HG03064 (cell line): Measurements from ENCODE around the gene GJA5.

Source experiments
- ATAC-seq: cut with Tn5 transposase; IDR thresholded peaks from one replicate; pipeline ENCODE4 v1.9.1; 2021; ENCODE audit warnings: low read depth; ENCODE audit not compliant: unreplicated experiment

Gene GJA5

GRCh38 chr1:147768101-147768500 lies 7.7 kb upstream of the GJA5 start:
- ATAC-seq, result no peak

- ATAC-seq, result no peak
Observed at GRCh38 chr1:147762233-147763024, 2.0 kb upstream of the GJA5 start.

GRCh38 chr1:147758379-147759100 lies 1.9 kb downstream of the GJA5 start:
- no peak for ATAC-seq

GRCh38 chr1:147757015-147757990 lies 3.1 kb downstream of the GJA5 start:
- no peak for ATAC-seq

- ATAC-seq, result no peak
Observed at GRCh38 chr1:147756341-147756740, 4.1 kb downstream of the GJA5 start.

GRCh38 chr1:147754661-147755060 lies 5.7 kb downstream of the GJA5 start:
- ATAC-seq, result no peak

- no peak for ATAC-seq
Observed at GRCh38 chr1:147753081-147753480, 7.3 kb downstream of the GJA5 start.

GRCh38 chr1:147752511-147752910 lies 7.9 kb downstream of the GJA5 start:
- no peak for ATAC-seq

GRCh38 chr1:147751346-147751745 lies 9.1 kb downstream of the GJA5 start:
- ATAC-seq, result no peak

- no peak for ATAC-seq
Observed at GRCh38 chr1:147750618-147751217, 9.7 kb downstream of the GJA5 start.

- ATAC-seq, result no peak
Observed at GRCh38 chr1:147749792-147750191, 10.6 kb downstream of the GJA5 start.

- no peak for ATAC-seq
Observed at GRCh38 chr1:147748676-147749350, 11.6 kb downstream of the GJA5 start.

- ATAC-seq, result no peak
Observed at GRCh38 chr1:147747966-147748365, 12.4 kb downstream of the GJA5 start.

GRCh38 chr1:147745271-147745670 lies 15.1 kb downstream of the GJA5 start:
- no peak for ATAC-seq

GRCh38 chr1:147741065-147741464 lies 19.3 kb downstream of the GJA5 start:
- no peak for ATAC-seq

- no peak for ATAC-seq
Observed at GRCh38 chr1:147740391-147740790, 20.0 kb downstream of the GJA5 start.

- no peak for ATAC-seq
Observed at GRCh38 chr1:147738739-147739476, 21.5 kb downstream of the GJA5 start.

GRCh38 chr1:147738129-147738528 lies 22.3 kb downstream of the GJA5 start:
- no peak for ATAC-seq

GRCh38 chr1:147736883-147737282 lies 23.5 kb downstream of the GJA5 start:
- no peak for ATAC-seq
